Natural killer cell (primary cell): ENCODE measurements around the gene SLC6A11. TPM values are rescaled to one million over a fixed set of nuclear protein-coding genes. Genes with fewer than 3 reads are reported as not detected.

Experiments
- ATAC-seq, 3 donors: fragments of 150-1000 bp in 2 of 3; fragments of 200-7000 bp in 1 of 3; cut with Tn5 transposase; 1 replicate in 1 of 3; 2 replicates in 2 of 3; pipeline ENCODE4 v1.10.0; 2021; ENCODE audit warnings: mild to moderate bottlenecking in 2 of 3, moderate library complexity in 2 of 3
- DNase-seq, 2 donors: peaks; one replicate each; pipeline versions ENCODE4 v3.0.0 to v3.0.0-alpha.2; 2013 to 2021; ENCODE audit warnings: mixed read lengths in 1 of 2
- H3K27ac ChIP-seq: one replicate; pipeline ENCODE4 v1.5.1; 2013; ENCODE audit warnings: mild to moderate bottlenecking, low read length
- H3K27me3 ChIP-seq: one replicate; pipeline ENCODE4 v1.6.1; 2013; ENCODE audit warnings: low read length; ENCODE audit not compliant: control insufficient read depth, insufficient read depth
- H3K36me3 ChIP-seq: one replicate; pipeline ENCODE4 v1.6.1; 2013; ENCODE audit warnings: low read length; ENCODE audit not compliant: control insufficient read depth, insufficient read depth
- H3K4me1 ChIP-seq: one replicate; pipeline ENCODE4 v1.6.1; 2013; ENCODE audit warnings: low read length; ENCODE audit not compliant: control insufficient read depth, insufficient read depth
- H3K4me3 ChIP-seq: one replicate; pipeline ENCODE4 v1.5.1; 2013; ENCODE audit warnings: low read length
- H3K9me3 ChIP-seq: one replicate; pipeline ENCODE4 v1.6.1; 2013; ENCODE audit warnings: low read length; ENCODE audit not compliant: control insufficient read depth, insufficient read depth
- H3K27ac Mint-ChIP-seq, 2 donors: one replicate each; pipeline ENCODE4 v1.8.0; 2022; ENCODE audit warnings: mild to moderate bottlenecking in 2 of 2, mixed read lengths in 2 of 2, moderate library complexity in 1 of 2
- H3K27me3 Mint-ChIP-seq, 2 donors: one replicate each; pipeline ENCODE4 v1.8.0; 2022; ENCODE audit warnings: low read depth in 2 of 2, mixed read lengths in 2 of 2
- H3K36me3 Mint-ChIP-seq: one replicate; pipeline ENCODE4 v1.8.0; 2022; ENCODE audit warnings: mixed read lengths
- H3K4me1 Mint-ChIP-seq, 2 donors: one replicate each; pipeline ENCODE4 v1.8.0; 2022; ENCODE audit warnings: mixed read lengths in 2 of 2
- H3K4me3 Mint-ChIP-seq: one replicate; pipeline ENCODE4 v1.8.0; 2022; ENCODE audit warnings: mild to moderate bottlenecking, moderate library complexity, mixed read lengths
- H3K9me3 Mint-ChIP-seq, 2 donors: one replicate each; pipeline ENCODE4 v1.8.0; 2022; ENCODE audit warnings: mixed read lengths in 2 of 2
- WGBS: methylation state at CpG from one replicate; pipeline ENCODE4 v1.1.7; 2013; ENCODE audit warnings: missing lambda C conversion rate; ENCODE audit not compliant: insufficient coverage; 5-methylcytosine and 5-hydroxymethylcytosine counted together
- intact Hi-C: fragments of 100-400 bp; cut with micrococcal nuclease; formaldehyde crosslinking; loops from one replicate; pipeline ENCODE4 v1.14.2; 2022
- total RNA-seq, 4 donors: library from RNA; stranded (reverse); fragments of 120-200 nt in 1 of 4; gene quantifications; one replicate each; pipeline versions ENCODE4 v1.2.3 to v1.2.4, GENCODE V29; 2013 to 2022
- TF ChIP-seq, protein P1 (sequence below): fragments of 200-600 bp; IDR thresholded peaks from one replicate; pipeline ENCODE4 v1.8.0; 2022; ENCODE audit warnings: antibody characterized with exemption

SLC6A11 gene
- total RNA-seq, 3 donors from 2014 or later (not counting 1 experiment from before 2014, with no cell fraction given), result not detected

DNA sequence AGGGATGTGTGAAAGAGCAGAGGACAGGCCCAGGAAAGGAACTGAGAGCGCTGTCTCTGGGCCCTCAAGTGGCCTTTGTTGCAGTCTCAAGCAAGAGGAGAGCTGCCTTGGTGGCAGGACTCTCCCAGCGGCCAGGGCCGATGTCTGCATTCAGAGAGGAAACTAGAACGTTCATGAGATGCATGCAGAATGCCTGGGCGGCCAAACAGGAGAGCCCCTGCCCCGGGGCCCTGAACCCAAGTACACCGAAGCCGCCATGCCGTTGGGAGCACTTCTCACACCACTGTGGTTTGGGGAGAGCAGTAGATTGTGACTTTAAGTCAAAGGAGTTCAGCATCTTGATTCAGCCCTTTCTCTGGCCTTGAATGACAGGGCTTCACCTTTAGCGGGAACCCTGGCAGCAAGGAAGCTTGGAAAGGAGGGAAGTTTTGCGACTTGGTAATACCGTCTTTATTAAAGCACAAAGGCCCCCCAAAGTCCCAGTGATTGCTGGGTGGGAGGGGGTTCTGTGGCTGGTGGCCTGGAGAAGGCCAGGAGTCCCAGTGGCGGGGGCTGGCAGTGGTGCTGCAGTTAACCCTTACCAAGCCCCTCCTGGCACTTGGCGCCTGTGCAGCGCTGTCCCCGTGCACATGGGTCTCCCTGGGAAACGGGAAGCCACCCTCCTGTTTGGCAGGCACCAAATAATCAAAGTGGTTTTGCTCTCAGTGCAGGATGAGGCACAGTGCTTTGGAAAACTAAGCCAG, 36.2 kb downstream of the SLC6A11 start:
- Mint-ChIP-seq H3K27ac (no peak overlapping the region), H3K4me1 (no peaks in the 10 kb centered on the region), H3K36me3 (no peaks in the 10 kb centered on the region), H3K9me3 (no peaks in the 10 kb centered on the region), H3K4me3 (no peak overlapping the region), H3K27me3 (peaks cover 0 to 14% of the 10 kb centered on the region in 2 donors)
- ATAC-seq (no peak), DNase-seq (no peak)
- Histone ChIP-seq H3K36me3 (no peaks in the 10 kb centered on the region), H3K4me3 (no peak overlapping the region), H3K4me1 (no peaks in the 10 kb centered on the region), H3K9me3 (no peaks in the 10 kb centered on the region), H3K27me3 (no peaks in the 10 kb centered on the region), H3K27ac (no peak overlapping the region)
- intact Hi-C loops, result no loop called here
- WGBS, result 90% methylated on average over 17 of the region's 17 CpGs
- TF ChIP-seq, protein P1, sequence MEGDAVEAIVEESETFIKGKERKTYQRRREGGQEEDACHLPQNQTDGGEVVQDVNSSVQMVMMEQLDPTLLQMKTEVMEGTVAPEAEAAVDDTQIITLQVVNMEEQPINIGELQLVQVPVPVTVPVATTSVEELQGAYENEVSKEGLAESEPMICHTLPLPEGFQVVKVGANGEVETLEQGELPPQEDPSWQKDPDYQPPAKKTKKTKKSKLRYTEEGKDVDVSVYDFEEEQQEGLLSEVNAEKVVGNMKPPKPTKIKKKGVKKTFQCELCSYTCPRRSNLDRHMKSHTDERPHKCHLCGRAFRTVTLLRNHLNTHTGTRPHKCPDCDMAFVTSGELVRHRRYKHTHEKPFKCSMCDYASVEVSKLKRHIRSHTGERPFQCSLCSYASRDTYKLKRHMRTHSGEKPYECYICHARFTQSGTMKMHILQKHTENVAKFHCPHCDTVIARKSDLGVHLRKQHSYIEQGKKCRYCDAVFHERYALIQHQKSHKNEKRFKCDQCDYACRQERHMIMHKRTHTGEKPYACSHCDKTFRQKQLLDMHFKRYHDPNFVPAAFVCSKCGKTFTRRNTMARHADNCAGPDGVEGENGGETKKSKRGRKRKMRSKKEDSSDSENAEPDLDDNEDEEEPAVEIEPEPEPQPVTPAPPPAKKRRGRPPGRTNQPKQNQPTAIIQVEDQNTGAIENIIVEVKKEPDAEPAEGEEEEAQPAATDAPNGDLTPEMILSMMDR, result no peak

DNA sequence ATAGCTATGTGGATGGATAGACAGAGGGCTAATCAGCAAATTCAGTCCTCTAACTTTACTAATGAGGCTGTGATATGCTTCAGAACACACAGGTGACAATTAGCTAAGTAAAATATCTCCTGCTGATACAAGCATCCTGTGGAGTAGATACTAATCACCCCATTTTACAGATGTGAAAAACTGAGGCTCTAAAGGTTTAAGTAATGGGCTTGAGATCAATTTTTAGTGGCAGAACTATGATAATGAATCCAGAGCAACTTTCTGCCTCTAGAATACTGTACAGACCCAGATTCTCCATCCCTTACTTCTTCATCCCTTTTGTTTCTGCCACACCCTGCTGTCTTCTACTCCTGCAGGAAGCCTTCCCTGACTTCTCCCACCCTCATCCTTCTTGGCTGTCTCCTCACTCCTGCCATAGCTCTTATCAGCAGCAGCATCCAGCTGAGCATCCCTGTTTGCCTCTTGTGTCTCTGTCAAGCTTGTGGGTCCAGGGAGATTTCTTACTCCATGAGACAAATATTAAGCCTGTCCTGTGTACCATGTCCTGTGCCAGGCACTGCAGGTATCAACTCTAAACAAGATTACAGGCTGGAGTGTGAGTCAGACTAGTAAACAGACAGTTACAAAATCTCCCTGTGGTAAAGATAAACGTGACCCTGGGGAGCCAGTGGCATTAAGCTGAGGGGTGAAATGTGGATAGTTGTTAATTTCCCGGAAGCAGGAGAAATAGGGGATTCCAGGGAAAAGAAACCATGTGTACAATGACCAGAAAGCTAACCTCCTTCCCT, 39.2 kb downstream of the SLC6A11 start:
- TF ChIP-seq, protein P1, result no peak
- Mint-ChIP-seq H3K9me3 (no peaks in the 10 kb centered on the region), H3K4me1 (no peaks in the 10 kb centered on the region), H3K27ac (no peak overlapping the region), H3K36me3 (no peaks in the 10 kb centered on the region), H3K27me3 (peaks cover 12 to 17% of the 10 kb centered on the region in 2 donors), H3K4me3 (no peak overlapping the region)
- intact Hi-C loops, result no loop called here
- Histone ChIP-seq H3K36me3 (no peaks in the 10 kb centered on the region), H3K9me3 (no peaks in the 10 kb centered on the region), H3K27ac (no peak overlapping the region), H3K27me3 (no peaks in the 10 kb centered on the region), H3K4me1 (no peaks in the 10 kb centered on the region), H3K4me3 (no peak overlapping the region)
- 75% methylated on average over 1 of the region's 2 CpGs for WGBS
- DNase-seq (no peak), ATAC-seq (no peak)

DNA sequence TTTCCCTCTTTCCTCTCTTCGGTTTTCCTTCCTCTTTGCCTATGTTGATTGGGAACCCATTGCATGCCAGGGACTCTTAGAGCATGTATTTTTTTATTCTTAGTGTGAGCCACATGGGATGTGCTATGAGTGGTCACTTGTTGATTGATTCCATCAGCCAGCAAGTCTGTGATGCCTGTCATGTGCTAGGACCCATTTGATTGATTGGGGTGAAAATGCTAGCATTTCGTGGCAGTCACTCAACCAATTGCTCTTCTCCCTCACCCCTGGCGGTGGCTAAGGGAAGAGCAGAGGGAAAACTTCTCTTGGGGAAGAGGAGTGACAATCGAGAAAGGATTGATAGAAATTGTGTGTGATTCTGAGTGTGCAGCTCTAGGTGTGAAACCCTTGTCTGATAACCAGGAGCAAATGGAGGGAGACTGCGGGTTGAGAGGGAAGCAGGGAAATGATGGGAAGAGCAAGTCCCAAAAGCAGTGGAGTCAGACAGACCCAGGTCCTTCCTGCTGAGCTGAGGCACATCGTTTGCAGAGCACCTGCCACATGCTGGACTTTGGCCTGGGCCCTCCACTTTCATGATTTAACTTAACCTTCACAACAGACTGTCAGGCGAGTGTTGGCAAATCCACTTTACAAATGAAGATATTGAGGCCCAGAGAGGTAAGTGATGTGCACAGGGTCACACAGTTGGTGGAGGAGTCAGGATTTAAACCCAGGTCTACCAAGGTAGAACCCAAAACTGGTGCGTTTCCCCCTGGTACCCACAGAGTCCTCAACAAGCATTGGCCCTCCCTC, 40.0 kb downstream of the SLC6A11 start:
- intact Hi-C loops, result no loop called here
- Mint-ChIP-seq H3K4me3 (no peak overlapping the region), H3K27ac (no peak overlapping the region), H3K4me1 (no peaks in the 10 kb centered on the region), H3K27me3 (peaks cover 12 to 15% of the 10 kb centered on the region in 2 donors), H3K36me3 (no peaks in the 10 kb centered on the region), H3K9me3 (no peaks in the 10 kb centered on the region)
- no peaks in the 10 kb centered on the region for H3K4me1 ChIP-seq
- H3K27me3 ChIP-seq, result no peaks in the 10 kb centered on the region
- ATAC-seq (no peak), DNase-seq (no peak)
- WGBS, result 70% methylated on average over 4 of the region's 8 CpGs
- H3K9me3 ChIP-seq, result no peaks in the 10 kb centered on the region
- no peak overlapping the region for H3K27ac ChIP-seq
- TF ChIP-seq, protein P1, result no peak
- H3K36me3 ChIP-seq, result no peaks in the 10 kb centered on the region
- H3K4me3 ChIP-seq, result no peak overlapping the region
